ENCODE data around the gene ZSWIM6. TPM values are rescaled to one million over a fixed set of nuclear protein-coding genes. Genes with fewer than 3 reads are reported as not detected.

Gene ZSWIM6
- polyA plus RNA-seq (ENCODE audit: insufficient read depth in 1 of 5, insufficient read length in 5 of 5, low replicate concordance in 1 of 5), result 10 to 100 TPM; 17.4 to 26.1 (median 20.9) TPM
- long read RNA-seq, donor 1, result 0 reads
- long read RNA-seq, donor 2, result 0 reads
- long read RNA-seq, donor 3, result 0 reads
- long read RNA-seq, donor 4, result 0 reads
- long read RNA-seq, donor 5, result 0 reads
- long read RNA-seq, donor 6, result 0 reads
- long read RNA-seq, donor 7, full-length matches to known transcripts, result 1 of 1 reads
- long read RNA-seq, donor 7, partial matches to known transcripts, result 0 of 1 reads
- long read RNA-seq, donor 7, other reads (novel, unspliced or antisense), result 0 of 1 reads
- long read RNA-seq, donor 8, result 0 reads

- peak; percentile 99 for DNase-seq
Observed at GRCh38 chr5:61331407-61332357, at the start of gene ZSWIM6. ZSWIM6 (plus strand) TSS chr5:61332258; CDS start chr5:61332273, 15 bp downstream.

DNA sequence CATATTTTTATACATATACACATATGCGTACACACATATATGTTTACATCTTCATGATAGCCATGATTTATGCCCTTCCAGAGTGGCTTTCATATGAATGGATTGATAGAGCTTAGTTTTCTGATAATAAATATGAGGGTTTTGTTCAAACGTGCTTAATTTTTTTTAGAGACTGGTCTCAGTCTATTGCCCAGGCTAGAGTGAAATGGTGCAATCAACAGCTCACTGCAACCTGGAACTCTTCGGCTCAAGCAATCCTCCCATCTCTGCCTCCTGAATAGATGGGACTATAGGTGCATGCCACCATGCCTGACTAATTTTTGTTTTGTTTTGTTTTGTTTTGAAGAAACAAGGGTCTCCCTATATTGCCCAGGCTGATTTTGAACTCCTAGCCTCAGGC is 48.6 kb upstream of the ZSWIM6 start:
- DNase-seq, result no peak

- no peak for DNase-seq
Observed at GRCh38 chr5:61285531-61285930, 46.5 kb upstream of the ZSWIM6 start.

DNA sequence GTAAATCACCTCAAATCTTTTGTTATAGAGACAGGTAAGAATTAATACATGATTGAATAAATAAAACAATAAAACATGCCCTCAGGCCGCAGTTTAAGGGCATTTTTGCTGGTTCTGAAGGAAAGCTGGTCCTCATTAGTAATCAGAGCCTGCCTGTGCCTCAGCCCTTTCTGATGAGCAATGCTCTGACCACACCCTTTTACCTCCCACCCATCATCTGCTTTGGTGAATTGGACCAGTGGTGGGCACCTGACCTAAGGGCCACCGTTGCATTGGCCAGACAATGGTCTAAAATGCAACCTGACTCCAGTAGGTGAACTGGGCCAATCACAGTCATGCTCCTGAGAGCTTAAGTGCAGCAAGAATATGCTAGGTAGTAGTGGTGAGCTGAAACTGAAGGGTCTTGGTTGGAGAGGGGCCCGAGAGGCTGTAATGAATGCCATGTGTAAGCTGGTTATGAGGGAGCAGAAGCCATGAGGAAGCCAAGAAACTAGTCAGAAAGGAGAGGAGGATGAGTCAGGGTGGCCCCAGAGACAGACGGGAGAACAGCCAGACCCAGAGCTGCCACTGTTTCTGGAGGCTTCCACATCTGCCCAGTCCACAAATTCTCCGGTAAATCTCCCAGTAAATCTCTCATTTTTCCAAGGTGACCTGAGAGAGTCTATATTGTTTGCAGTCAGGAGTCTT is 45.5 kb upstream of the ZSWIM6 start:
- DNase-seq, result no peak

GRCh38 chr5:61287474-61287873 is 44.6 kb upstream of the ZSWIM6 start:
- DNase-seq, result no peak

DNA sequence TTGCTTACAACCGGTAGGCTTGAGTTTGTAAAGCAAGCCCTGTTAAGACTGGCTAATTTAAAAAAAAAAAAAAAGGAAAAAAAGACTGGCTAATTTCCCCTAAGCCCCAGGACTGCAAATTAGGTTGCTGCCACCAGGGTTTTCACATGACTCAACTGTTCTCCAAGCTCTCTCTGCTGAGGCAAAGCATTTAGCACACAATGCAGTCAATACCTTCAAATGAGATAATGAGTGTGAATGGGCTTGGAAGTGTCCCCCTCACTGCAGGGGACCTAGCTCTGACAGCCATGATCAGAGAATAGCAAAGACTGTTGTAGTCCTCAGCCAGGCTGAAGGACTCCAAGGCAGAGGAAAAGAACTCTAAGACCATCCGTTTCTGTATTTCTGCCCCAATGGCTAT is 42.8 kb upstream of the ZSWIM6 start:
- DNase-seq, result no peak

- DNase-seq, result no peak
Observed at GRCh38 chr5:61289669-61290306, 42.3 kb upstream of the ZSWIM6 start.

DNA sequence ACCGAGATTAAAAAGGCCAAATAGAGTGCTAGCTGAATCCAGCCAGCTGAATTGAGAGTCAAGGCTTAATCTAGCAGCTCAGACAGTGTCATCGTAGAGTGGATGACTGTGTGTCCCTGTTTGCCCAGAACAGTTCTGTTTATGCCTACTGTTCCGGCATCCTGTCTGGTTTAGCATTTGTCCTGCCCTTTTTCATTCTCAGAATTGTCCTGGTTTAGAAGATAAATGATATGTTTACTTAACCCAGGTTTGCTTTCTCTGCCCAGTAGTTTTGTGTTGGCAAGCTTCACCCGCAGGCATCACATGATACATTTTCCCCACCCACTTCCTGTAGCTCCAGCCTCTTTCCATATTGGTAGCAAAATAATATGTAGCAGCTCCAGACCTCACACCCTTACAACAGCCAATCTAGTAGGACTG is 41.3 kb upstream of the ZSWIM6 start:
- DNase-seq, result no peak

- DNase-seq, result no peak
Observed at GRCh38 chr5:61292062-61292657, 39.9 kb upstream of the ZSWIM6 start.

- no peak for DNase-seq
Observed at GRCh38 chr5:61293071-61293470, 39.0 kb upstream of the ZSWIM6 start.

DNA sequence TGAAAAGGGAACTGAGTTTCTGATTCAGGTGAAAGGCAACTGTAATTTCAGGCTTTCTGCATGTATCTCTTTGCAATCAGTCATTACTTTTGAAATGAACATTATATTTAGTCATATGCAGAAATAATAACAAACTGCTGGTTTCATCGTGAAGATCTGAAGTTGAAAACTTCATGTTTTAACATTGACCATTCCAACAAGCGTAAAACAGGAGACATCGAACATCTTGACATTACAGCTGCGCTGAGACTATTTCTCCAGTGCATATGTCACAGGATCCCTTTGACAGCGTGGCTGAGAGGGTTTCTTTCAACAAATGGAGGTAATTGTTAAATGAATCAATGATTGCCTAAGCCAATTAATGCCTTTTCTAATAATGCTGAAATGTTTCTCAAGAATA is 38.2 kb upstream of the ZSWIM6 start:
- no peak for DNase-seq

- DNase-seq, result no peak
Observed at GRCh38 chr5:61295365-61295764, 36.7 kb upstream of the ZSWIM6 start.

- DNase-seq, result no peak
Observed at GRCh38 chr5:61298066-61298465, 34.0 kb upstream of the ZSWIM6 start.

DNA sequence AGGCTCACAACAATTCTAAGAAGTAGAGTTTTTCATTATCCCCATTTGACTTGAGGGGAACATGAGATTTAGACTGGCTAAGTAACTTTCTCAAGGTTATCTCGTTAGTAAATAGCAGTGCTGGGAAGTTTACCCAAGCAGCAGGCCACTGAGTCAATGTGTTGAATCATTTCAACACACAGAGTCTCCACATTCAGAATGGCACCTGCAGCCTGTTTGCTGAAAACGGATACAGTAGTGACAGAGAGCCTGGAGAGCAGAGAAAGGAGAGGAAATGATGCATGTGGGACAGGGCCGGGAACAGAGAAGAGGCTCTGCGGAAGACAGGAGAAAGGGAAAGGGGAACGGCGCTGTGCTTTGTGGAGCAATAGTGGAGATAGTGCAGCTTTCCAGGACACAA is 33.5 kb upstream of the ZSWIM6 start:
- no peak for DNase-seq

- no peak for DNase-seq
Observed at GRCh38 chr5:61299261-61299681, 32.8 kb upstream of the ZSWIM6 start.

GRCh38 chr5:61301341-61302199 is 30.5 kb upstream of the ZSWIM6 start:
- DNase-seq, result peak; percentile 85 to 91

DNA sequence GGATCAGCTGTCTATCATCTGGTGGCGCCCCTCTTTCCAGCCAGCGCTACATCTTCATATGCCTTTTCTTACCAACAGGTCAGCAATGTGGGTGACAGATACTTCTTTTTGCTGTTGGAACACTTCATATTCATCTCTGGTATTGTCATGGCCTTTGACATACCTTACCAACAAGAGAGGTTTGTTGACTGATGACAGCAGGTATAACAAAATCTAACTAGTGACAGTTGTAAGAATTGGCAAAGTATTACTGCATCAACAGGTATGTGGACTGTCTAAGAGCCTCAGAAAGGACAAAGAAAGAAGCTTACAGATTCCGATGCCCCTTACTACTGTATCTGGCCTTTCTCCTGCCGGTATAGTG is 29.9 kb upstream of the ZSWIM6 start:
- DNase-seq, result no peak

GRCh38 chr5:61303346-61303745 is 28.7 kb upstream of the ZSWIM6 start:
- no peak for DNase-seq

GRCh38 chr5:61304590-61305381 is 27.3 kb upstream of the ZSWIM6 start:
- DNase-seq, result no peak

All from right lung (tissue), 10 donors.